ENCODE results near the gene DNAI1.
A peak's percentile ranks its signal among the peaks of the same experiment; 100 is the strongest.

Gene DNAI1

GRCh38 chr9:34546834-34547827 is 88.5 kb downstream of the DNAI1 start:
- peak; percentile 8 for DNase-seq

- peak; percentile 4 for DNase-seq
Observed at GRCh38 chr9:34547960-34548611, 89.5 kb downstream of the DNAI1 start.

GRCh38 chr9:34549407-34549732 is 90.8 kb downstream of the DNAI1 start:
- DNase-seq: no peak

- no peak for DNase-seq
Observed at GRCh38 chr9:34550016-34550680, 91.5 kb downstream of the DNAI1 start.

GRCh38 chr9:34550681-34551270 is 92.2 kb downstream of the DNAI1 start:
- no peak for DNase-seq

- no peak for DNase-seq
Observed at GRCh38 chr9:34551751-34552605, 93.4 kb downstream of the DNAI1 start.

GRCh38 chr9:34552606-34552981 is 94.0 kb downstream of the DNAI1 start:
- no peak for DNase-seq

- no peak for DNase-seq
Observed at GRCh38 chr9:34552986-34553385, 94.4 kb downstream of the DNAI1 start.

- no peak for DNase-seq
Observed at GRCh38 chr9:34553511-34554021, 95.0 kb downstream of the DNAI1 start.

GRCh38 chr9:34554211-34555001 is 95.8 kb downstream of the DNAI1 start:
- no peak for DNase-seq

GRCh38 chr9:34555002-34555348 is 96.4 kb downstream of the DNAI1 start:
- DNase-seq: no peak

- DNase-seq: no peak
Observed at GRCh38 chr9:34555500-34555899, 96.9 kb downstream of the DNAI1 start.

GRCh38 chr9:34555936-34556525 is 97.4 kb downstream of the DNAI1 start:
- DNase-seq: no peak

GRCh38 chr9:34556949-34557348 is 98.3 kb downstream of the DNAI1 start:
- DNase-seq: no peak

- no peak for DNase-seq
Observed at GRCh38 chr9:34557426-34558321, 99.1 kb downstream of the DNAI1 start.

- DNase-seq: no peak
Observed at GRCh38 chr9:34558364-34558763, 99.8 kb downstream of the DNAI1 start.

- no peak for DNase-seq
Observed at GRCh38 chr9:34558919-34559623, 100.5 kb downstream of the DNAI1 start.

- no peak for DNase-seq
Observed at GRCh38 chr9:34559624-34560455, 101.2 kb downstream of the DNAI1 start.
